ENCODE results near the gene SPOPL.
A peak's percentile ranks its signal among the peaks of the same experiment; 100 is the strongest.
"Not testable (repeated sequence)": the region's sequence is repeated elsewhere in the genome, so short reads cannot be mapped to it uniquely, and the experiment has no call there.

The SPOPL gene

GRCh38 chr2:138501425-138502254 lies at the start of gene SPOPL:
TSS of gene SPOPL (plus strand) at chr2:138501770. CDS start at chr2:138550217, 48,447 bp downstream.
- peak; percentile 63 to 77 for DNase-seq (ENCODE audit: low read depth in 2 of 2)

DNA sequence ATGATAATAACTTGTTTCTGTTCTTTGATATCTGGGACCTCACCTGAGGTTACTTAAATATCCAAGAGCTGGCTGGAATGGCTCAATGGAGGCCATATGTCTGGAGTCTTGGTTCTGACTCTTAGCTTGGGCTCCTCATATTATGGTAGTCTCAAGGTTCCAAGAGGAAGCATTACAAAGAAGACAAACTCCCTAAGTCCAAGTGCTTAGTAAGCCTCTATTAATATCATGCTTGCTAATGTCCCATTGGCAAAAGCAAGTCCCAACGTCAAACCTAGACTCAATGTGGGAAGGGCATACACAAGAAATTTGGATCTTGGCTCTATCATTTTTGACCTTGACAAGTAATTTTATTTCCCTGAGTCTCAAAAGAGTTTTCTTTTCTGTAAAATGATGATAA lies 49.2 kb upstream of the SPOPL start:
- no peak for DNase-seq (ENCODE audit: low read depth in 2 of 2)

GRCh38 chr2:138453815-138454214 lies 47.8 kb upstream of the SPOPL start:
- DNase-seq (ENCODE audit: low read depth in 2 of 2): no peak

DNA sequence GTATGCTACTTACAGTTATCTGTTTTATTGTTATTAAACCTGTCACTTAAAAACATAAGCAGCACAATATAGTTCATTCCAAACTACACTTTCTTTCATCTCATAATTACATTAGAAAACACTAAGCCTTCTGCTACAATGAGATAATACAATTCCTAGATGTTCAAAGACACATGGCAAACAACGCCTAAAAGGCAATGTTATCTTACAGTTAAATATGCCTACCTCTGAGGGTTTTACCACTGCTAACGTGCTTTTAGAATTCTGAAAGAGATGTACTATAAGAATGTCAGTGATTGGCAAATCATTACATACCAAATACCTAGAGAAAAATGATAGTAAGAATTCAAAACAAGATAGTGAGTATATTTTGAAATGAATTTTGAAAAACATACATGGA lies 46.8 kb upstream of the SPOPL start:
- DNase-seq (ENCODE audit: low read depth in 2 of 2): no peak

DNA sequence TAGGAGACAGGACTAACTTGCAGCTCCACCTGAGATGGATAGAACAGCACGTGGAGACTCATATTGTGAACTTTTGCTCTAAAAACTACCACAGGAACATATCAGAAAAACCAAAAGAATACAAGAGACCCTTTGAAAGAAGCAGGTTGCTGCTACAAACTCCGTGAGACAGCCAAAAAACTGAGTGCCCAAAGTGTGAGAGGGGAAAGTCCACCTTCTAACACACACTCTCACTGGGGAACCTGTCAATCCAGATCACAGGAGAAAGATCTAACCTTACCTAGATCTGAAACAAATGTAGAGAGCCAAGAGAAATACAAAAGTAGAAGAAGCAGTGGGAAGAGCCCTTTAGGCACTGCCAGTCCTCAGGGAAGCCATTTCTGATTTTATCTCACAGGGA lies 46.3 kb upstream of the SPOPL start:
- DNase-seq (ENCODE audit: low read depth in 2 of 2): no peak

DNA sequence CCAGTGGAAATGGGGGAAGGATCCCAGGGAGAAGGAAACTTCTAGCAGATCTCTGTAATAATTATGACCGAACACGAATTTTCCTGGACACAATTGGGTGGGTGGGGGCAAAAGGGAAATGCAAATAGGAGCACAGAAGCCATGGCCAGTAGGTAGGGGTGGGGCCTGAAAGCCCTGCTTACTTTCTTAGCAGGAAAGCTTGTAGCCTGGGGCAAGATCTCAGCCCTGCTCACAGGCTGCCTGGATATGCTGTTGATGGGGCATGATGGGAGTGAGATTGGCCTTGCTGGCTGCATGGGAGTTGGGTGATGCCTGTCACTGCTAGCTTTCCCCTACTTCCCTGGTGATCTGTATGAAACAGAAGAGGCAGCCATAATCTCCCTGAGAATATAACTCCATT lies 45.9 kb upstream of the SPOPL start:
- no peak for DNase-seq (ENCODE audit: low read depth in 2 of 2)

GRCh38 chr2:138462689-138463088 lies 38.9 kb upstream of the SPOPL start:
- DNase-seq (ENCODE audit: low read depth in 2 of 2): not testable (repeated sequence)

- DNase-seq (ENCODE audit: low read depth in 2 of 2): no peak
Measured at GRCh38 chr2:138468617-138469016, 33.0 kb upstream of the SPOPL start.

GRCh38 chr2:138469411-138469810 lies 32.2 kb upstream of the SPOPL start:
- no peak for DNase-seq (ENCODE audit: low read depth in 2 of 2)

- no peak for DNase-seq (ENCODE audit: low read depth in 2 of 2)
Measured at GRCh38 chr2:138470941-138471340, 30.6 kb upstream of the SPOPL start.

GRCh38 chr2:138474100-138474825 lies 27.3 kb upstream of the SPOPL start:
- DNase-seq (ENCODE audit: low read depth in 2 of 2): no peak

GRCh38 chr2:138475277-138475776 lies 26.2 kb upstream of the SPOPL start:
- no peak for DNase-seq (ENCODE audit: low read depth in 2 of 2)

DNA sequence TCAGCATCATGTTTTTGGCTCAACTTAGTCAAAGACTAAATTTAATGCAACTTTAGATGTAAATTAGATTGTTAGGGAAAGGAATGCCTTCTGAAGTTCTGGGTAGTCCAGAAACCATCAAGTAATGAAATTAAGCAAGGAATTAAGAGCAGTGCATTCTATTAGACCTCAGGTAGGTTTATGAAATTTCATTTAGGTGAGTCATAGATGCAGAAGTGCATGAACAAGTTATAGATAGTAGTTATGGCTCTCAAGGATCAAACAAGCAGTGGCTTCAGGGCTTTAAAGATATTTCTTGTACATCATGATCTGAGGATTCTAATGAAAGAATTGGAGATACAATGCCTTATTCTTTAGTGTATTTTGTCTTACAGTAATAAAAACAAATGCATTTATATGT lies 25.4 kb upstream of the SPOPL start:
- DNase-seq (ENCODE audit: low read depth in 2 of 2): no peak

- DNase-seq (ENCODE audit: low read depth in 2 of 2): no peak
Measured at GRCh38 chr2:138476940-138477339, 24.6 kb upstream of the SPOPL start.

- DNase-seq (ENCODE audit: low read depth in 2 of 2): not testable (repeated sequence)
Measured at GRCh38 chr2:138482796-138483195, 18.8 kb upstream of the SPOPL start.

GRCh38 chr2:138485019-138485418 lies 16.6 kb upstream of the SPOPL start:
- no peak for DNase-seq (ENCODE audit: low read depth in 2 of 2)

DNA sequence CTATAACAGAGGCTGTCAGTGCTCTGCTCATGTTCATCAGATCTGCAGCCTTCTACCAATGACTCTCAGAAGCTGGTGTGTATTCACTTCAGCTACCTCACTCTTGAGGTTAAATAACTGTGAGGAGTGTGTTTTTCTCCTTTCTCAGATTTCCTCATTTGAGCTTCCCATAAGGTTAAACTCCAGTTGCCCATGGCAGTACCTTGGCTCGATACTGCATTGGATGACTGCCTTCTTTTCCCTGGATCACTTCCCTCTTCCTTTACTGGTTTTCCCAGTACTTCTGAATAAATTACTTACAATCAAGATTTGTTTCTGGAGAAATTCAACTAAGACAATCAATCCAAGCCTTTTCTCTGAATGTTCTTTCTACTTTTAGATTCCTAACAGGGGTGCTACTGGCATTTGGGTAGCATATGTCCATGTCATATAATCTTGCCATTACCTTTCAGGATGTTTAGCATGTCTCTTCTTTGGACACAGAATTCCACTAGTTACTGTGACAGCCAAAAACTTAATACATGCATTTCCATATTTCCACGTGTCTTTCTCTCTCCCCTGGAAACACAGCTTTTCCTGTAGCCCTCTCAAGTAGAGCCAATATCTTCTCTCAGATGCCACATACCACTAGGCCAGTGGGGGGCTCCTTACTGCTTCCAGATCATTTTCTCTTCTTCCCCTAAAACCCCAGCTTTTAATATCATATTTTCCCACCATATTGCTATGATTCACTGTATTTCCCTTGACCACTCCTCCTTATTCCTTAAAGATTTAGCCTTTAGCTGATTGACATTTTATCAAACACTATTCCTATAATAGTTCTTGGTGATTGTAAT lies 15.0 kb upstream of the SPOPL start:
- DNase-seq (ENCODE audit: low read depth in 2 of 2): no peak

GRCh38 chr2:138490673-138491494 lies 10.7 kb upstream of the SPOPL start:
- no peak for DNase-seq (ENCODE audit: low read depth in 2 of 2)

DNA sequence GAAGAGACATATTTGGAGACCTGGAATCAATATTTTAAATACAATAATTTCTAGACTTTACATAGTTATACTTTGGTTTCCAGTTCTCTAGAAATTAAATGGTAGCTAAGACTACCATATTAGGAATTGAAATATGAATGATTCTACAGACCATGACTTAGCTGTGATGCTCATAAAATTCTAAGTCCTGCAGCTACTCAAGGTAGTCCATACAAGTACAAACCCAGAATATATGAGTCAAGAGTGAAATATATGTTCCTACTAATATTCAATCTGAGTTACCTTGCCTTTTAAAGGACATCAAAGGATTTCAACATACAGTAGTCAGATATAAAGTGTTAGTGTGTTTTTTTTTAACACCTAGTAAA lies 10.1 kb upstream of the SPOPL start:
- DNase-seq (ENCODE audit: low read depth in 2 of 2): no peak

DNA sequence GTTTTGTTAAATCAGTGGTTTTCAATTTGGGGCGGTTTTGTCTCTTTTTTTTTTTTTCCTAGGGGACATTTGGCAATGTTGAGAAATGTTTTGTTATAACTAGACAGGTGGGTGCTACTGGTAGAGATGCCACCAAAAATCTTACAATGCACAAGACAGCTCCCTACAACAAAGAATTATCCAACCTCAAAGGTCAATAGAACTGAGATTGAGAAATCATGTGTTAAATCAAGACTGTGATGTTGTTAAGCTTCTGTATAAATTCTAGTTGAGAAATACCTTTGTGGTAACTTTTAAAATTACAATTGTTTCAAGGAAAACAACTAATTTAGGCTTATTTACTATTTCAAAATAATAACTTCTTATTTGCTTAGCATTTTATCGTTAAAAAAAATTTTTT lies 9.4 kb upstream of the SPOPL start:
- no peak for DNase-seq (ENCODE audit: low read depth in 2 of 2)

GRCh38 chr2:138493334-138493733 lies 8.2 kb upstream of the SPOPL start:
- no peak for DNase-seq (ENCODE audit: low read depth in 2 of 2)
